Colonic mucosa (tissue), 4 donors: ENCODE results near the gene IRGM. TPM values are rescaled to one million over a fixed set of nuclear protein-coding genes. Genes with fewer than 3 reads are reported as not detected.
"Not testable (repeated sequence)": the region's sequence is repeated elsewhere in the genome, so short reads cannot be mapped to it uniquely, and the experiment has no call there.

Source experiments
- DNase-seq: peaks from one replicate; pipeline ENCODE4 v3.0.0-alpha.2; 2020
- H3K27ac ChIP-seq: fragments of 200-600 bp; one replicate; pipeline ENCODE4 v1.8.0; 2021
- H3K27me3 ChIP-seq: fragments of 200-600 bp; one replicate; pipeline ENCODE4 v1.8.0; 2021
- H3K36me3 ChIP-seq: fragments of 200-600 bp; one replicate; pipeline ENCODE4 v1.8.0; 2021
- H3K4me1 ChIP-seq: fragments of 200-600 bp; one replicate; pipeline ENCODE4 v1.8.0; 2021; ENCODE audit warnings: mild to moderate bottlenecking
- H3K4me3 ChIP-seq: fragments of 200-600 bp; one replicate; pipeline ENCODE4 v1.8.0; 2021
- H3K9ac ChIP-seq, 2 donors: one replicate each; pipeline ENCODE4 v1.7.0; 2013; ENCODE audit warnings: control low read depth in 2 of 2, low read depth in 2 of 2, low read length in 2 of 2
- H3K9me3 ChIP-seq: fragments of 200-600 bp; one replicate; pipeline ENCODE4 v1.8.0; 2021
- intact Hi-C: fragments of 100-400 bp; cut with DNase I; formaldehyde crosslinking; loops from one replicate; pipeline ENCODE4 v1.14.1; 2022
- total RNA-seq, 2 donors: library from RNA; stranded (reverse); fragmentation: NEBNext Ultra II Directional in 1 of 2; extraction: Animal tissue kit (Norgen Biotek cat#: 25700) in 1 of 2; gene quantifications; one replicate each; pipeline ENCODE4 v1.2.1, GENCODE V29; 2021
- TF ChIP-seq, protein P1 (sequence below): fragments of 200-600 bp; IDR thresholded peaks from one replicate; pipeline ENCODE4 v1.8.0; 2022; ENCODE audit warnings: antibody characterized with exemption, mild to moderate bottlenecking
- donor health status: healthy.
- donor health status: DM: no; HTN: no; CAD: no.
- donor health status: DM: no; HTN: no; CAD: no.

The IRGM gene
- total RNA-seq, 2 donors from 2014 or later, result not detected

DNA sequence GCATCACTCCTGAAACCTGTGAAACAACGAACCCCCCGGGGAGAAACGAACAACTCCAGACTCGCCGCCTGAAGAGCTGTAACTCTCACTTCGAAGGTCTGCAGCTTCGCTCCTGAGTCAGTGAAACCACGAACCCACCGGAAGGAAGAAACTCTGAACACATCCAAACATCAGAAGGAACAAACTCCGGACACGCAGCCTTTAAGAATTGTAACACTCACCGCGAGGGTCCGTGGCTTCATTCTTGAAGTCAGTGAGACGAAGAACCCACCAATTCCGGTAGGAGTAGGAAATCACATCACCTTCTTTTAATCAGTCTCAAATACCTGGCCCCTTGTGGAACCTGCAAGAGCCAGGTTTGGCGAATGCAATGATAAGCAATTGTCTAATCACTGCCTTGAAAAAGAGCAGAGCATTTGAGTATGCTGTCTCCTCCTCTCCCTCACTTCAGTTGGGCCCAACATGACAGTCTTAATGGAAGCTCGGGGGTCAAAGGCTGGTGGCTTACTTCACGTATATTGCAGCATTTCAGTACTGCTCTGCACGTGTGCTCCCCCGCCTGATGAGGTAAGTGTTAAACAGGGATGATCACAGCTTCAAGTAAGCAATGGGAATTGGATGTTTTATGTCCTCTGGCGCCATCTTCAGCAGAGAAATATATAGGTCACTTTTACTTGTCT, 473 bp downstream of the IRGM start:
- Histone ChIP-seq H3K27ac (no peak overlapping the region), H3K9me3 (no peaks in the 10 kb centered on the region), H3K9ac (no peak overlapping the region), H3K27me3 (no peaks in the 10 kb centered on the region), H3K4me1 (no peaks in the 10 kb centered on the region), H3K36me3 (no peaks in the 10 kb centered on the region), H3K4me3 (no peak overlapping the region)
- intact Hi-C loops, result loop anchor here (2.0 to 10.0 kb wide), 4 partner anchors 42 to 392 kb away; no protein-coding TSS in a partner anchor
- peak; percentile 66 for DNase-seq
- TF ChIP-seq, protein P1, sequence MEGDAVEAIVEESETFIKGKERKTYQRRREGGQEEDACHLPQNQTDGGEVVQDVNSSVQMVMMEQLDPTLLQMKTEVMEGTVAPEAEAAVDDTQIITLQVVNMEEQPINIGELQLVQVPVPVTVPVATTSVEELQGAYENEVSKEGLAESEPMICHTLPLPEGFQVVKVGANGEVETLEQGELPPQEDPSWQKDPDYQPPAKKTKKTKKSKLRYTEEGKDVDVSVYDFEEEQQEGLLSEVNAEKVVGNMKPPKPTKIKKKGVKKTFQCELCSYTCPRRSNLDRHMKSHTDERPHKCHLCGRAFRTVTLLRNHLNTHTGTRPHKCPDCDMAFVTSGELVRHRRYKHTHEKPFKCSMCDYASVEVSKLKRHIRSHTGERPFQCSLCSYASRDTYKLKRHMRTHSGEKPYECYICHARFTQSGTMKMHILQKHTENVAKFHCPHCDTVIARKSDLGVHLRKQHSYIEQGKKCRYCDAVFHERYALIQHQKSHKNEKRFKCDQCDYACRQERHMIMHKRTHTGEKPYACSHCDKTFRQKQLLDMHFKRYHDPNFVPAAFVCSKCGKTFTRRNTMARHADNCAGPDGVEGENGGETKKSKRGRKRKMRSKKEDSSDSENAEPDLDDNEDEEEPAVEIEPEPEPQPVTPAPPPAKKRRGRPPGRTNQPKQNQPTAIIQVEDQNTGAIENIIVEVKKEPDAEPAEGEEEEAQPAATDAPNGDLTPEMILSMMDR, result peak; percentile 50

DNA sequence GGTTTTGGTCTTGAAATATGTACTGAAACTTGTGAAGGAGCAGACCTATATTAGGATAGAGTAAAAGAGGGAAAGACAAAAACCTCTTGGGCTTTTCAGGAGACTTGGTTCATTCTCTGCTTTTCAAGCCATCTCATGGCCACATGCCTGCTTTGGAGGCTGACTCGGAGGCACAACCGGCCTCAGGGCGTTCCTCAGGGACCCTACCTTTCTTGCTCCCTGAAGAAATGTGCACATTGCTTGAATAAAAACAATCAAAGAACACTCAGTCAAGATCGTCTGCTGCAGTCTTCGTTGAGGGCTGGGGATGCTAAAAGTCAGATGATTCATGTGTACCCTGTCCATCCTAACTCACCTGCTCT, 994 bp downstream of the IRGM start:
- Histone ChIP-seq H3K9ac (no peak overlapping the region), H3K27ac (no peak overlapping the region), H3K4me1 (no peaks in the 10 kb centered on the region), H3K4me3 (no peak overlapping the region), H3K9me3 (no peaks in the 10 kb centered on the region), H3K36me3 (no peaks in the 10 kb centered on the region), H3K27me3 (no peaks in the 10 kb centered on the region)
- DNase-seq, result no peak
- TF ChIP-seq, protein P1, result no peak
- intact Hi-C loops, result loop anchor here (2.0 to 10.0 kb wide), 4 partner anchors 43 to 393 kb away; no protein-coding TSS in a partner anchor

DNA sequence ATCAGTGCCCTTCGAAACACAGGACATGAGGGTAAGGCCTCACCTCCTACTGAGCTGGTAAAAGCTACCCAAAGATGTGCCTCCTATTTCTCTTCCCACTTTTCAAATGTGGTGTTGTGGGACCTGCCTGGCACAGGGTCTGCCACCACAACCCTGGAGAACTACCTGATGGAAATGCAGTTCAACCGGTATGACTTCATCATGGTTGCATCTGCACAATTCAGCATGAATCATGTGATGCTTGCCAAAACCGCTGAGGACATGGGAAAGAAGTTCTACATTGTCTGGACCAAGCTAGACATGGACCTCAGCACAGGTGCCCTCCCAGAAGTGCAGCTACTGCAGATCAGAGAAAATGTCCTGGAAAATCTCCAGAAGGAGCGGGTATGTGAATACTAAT, 1.9 kb downstream of the IRGM start:
- Histone ChIP-seq H3K4me1 (no peaks in the 10 kb centered on the region), H3K4me3 (no peak overlapping the region), H3K9me3 (no peaks in the 10 kb centered on the region), H3K27ac (no peak overlapping the region), H3K9ac (no peak overlapping the region), H3K27me3 (no peaks in the 10 kb centered on the region), H3K36me3 (no peaks in the 10 kb centered on the region)
- DNase-seq, result no peak
- TF ChIP-seq, protein P1, result no peak
- intact Hi-C loops, result loop anchor here (2.0 to 10.0 kb wide), 4 partner anchors 49 to 393 kb away; no protein-coding TSS in a partner anchor

DNA sequence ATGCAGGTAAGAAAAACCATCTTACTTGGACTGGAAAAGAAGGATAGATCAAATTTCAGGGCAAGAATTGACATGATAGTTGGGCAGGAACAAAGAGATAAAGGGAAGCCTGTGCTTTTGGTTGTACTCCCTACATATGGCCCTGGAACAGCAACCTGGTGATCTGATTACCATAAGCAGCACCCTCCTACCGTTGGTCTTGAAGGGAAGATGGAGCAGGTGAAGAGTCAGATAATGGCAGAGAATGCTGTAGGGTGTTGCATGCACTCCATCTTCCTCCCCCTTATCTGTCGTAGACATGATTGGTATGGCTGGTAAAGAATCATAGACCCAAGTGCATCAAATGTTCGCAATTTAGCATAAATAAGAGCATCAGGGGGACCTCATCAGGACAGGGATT, 4.7 kb downstream of the IRGM start:
- no peaks in the 10 kb centered on the region for H3K27me3 ChIP-seq
- intact Hi-C loops, result no loop called here
- no peak for DNase-seq
- H3K4me3 ChIP-seq, result no peak overlapping the region
- no peak overlapping the region for H3K27ac ChIP-seq
- TF ChIP-seq, protein P1, result no peak
- no peaks in the 10 kb centered on the region for H3K36me3 ChIP-seq
- no peaks in the 10 kb centered on the region for H3K9me3 ChIP-seq
- H3K9ac ChIP-seq, result no peak overlapping the region
- H3K4me1 ChIP-seq, result no peaks in the 10 kb centered on the region

DNA sequence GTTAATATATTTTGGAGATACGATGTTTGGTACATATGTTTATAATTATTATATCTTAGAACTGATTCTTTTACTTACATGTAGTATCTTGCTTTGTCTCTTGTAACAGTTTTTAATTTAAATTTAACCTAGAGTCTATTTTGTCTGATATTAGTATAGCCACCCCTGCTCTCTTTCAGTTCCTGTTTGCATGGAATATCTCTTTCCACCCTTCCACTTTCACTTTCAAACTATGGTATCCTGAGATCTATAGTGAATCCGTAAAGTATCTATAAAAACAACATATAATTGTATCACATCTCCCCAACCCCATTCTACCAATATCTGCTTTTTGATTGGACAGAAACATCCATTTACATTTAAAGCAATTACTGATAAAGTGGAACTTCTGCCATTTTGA, 7.2 kb downstream of the IRGM start:
- Histone ChIP-seq H3K27me3 (no peaks in the 10 kb centered on the region), H3K4me1 (no peaks in the 10 kb centered on the region), H3K4me3 (no peak overlapping the region), H3K9ac (no peak overlapping the region), H3K27ac (no peak overlapping the region), H3K9me3 (no peaks in the 10 kb centered on the region), H3K36me3 (no peaks in the 10 kb centered on the region)
- no peak for DNase-seq
- intact Hi-C loops, result no loop called here
- TF ChIP-seq, protein P1, result no peak

DNA sequence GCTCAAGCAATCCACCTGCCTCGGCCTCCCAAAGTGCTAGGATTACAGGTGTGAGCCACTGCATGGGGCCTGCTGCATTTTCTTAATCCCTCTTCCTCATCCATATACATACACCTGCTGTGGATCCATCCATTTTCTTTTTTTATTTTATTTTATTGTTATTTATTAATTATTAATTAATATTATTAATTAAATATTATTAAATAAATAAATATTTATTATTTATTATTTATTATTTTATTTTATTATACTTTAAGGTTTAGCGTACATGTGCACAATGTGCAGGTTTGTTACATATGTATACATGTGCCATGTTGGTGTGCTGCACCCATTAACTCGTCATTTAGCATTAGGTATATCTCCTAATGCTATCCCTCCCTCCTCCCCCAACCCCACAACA, 10.4 kb downstream of the IRGM start:
- H3K36me3 ChIP-seq, H3K9ac ChIP-seq, H3K4me3 ChIP-seq, H3K4me1 ChIP-seq, intact Hi-C loops, H3K9me3 ChIP-seq, DNase-seq, H3K27ac ChIP-seq, H3K27me3 ChIP-seq: not testable (repeated sequence)
